G401 (cell line): Measurements from ENCODE around the gene SEMA6D. TPM values are rescaled to one million over a fixed set of nuclear protein-coding genes. Genes with fewer than 3 reads are reported as not detected.

ENCODE experiments used
- DNase-seq: peaks from one replicate; pipeline ENCODE4 v3.0.0-alpha.2; 2015; ENCODE audit warnings: low spot score
- in situ Hi-C: cut with HindIII; loops from 2 replicates; pipeline ENCODE4 v1.10.0; 2016; ENCODE audit warnings: low sequenced_read_pairs, mixed read lengths
- total RNA-seq: library from RNA; depleted of rRNA; stranded (reverse); fragments of >200 nt; shearing (Covaris generic); gene quantifications from 2 replicates; pipeline ENCODE4 v1.2.3, GENCODE V29; 2014

The SEMA6D gene
- total RNA-seq, 1 experiment from 2014 or later, result not detected

DNA sequence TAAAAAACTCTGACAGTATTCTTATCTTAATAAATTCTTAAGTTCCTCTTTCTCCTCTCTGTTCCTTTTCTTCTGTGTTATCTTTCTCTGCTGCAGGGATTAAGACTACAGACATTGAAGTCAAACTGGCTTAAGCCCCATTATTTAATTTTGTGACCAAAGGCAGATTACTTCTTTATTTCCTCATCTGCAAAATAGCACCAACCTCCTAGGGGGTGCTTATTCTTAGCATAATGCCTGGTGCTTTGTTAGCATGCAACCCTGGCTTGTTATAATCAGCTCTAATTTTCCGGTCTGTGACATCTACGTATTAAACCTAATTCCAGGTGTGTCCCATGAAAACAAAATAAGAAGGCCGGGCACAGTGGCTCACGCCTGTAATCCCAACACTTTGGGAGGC lies 23.8 kb downstream of the SEMA6D start:
- no peak for DNase-seq
- in situ Hi-C loops, result no loop called here

GRCh38 chr15:47741907-47742306 lies 24.6 kb downstream of the SEMA6D start:
- in situ Hi-C loops, result no loop called here
- no peak for DNase-seq

DNA sequence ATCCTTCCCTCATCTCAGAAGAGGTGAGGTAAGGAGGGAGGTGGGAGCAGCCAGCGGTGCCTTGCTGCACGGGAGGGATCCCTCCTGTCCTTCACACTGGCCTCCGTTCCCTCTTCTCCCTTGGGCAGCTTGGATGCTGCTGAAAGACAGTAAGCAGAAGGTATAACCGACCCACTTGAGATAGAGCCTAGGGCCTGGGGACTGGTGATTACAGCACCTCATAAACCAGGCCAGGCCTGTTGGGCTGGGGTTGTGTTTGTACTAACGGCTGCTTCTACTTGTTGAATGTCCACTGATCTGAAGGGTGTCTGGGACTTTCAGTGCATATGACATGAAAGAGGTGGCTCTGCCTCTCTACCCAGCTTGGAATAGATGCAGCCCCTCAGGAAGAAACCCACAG lies 25.0 kb downstream of the SEMA6D start:
- in situ Hi-C loops, result no loop called here
- no peak for DNase-seq

DNA sequence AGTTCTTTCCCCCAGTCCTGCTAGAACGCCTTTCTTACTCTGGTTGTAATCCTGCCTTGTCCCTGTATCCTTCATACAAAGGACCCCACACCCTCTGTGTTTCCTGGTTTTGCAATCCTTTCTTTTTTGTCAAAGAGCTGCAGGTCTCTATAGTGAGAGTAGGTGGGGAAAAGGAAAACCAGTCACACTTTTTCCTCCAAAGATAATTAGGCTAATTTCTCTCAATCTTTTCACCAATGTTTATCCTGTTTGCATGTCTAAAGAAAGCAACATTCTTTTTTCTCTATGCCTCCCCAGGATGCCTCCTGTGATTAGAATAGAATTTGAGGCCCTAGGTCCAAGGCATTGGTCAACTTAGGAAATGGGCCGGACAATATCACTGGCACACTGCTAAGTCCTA lies 25.4 kb downstream of the SEMA6D start:
- in situ Hi-C loops, result no loop called here

GRCh38 chr15:47743385-47743784 lies 26.1 kb downstream of the SEMA6D start:
- no peak for DNase-seq
- in situ Hi-C loops, result no loop called here

More for the DNA sequence above, 25.4 kb downstream of the SEMA6D start:
- DNase-seq, result no peak

GRCh38 chr15:47743886-47744285 lies 26.6 kb downstream of the SEMA6D start:
- in situ Hi-C loops, result no loop called here
- DNase-seq, result no peak

GRCh38 chr15:47744496-47744895 lies 27.2 kb downstream of the SEMA6D start:
- in situ Hi-C loops, result no loop called here
- DNase-seq, result no peak

DNA sequence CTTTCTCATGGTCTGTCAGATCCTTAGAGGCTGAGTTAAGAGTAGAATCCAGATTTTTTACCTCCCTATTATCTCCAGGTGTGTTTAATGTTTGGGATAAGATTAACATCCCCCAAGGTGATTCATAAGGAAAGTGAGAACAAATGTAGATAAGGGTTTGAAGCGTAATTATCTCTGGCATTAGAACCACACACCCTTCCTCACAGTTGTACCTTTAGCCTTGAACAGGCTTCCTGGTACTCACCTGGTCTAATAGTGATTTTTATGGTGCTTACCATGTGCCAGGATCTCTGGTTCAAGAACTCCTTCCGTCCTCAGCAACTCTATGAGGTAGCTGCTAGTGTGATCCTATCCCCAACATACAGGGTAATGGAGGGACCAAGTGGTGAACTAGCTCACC lies 27.7 kb downstream of the SEMA6D start:
- no peak for DNase-seq
- in situ Hi-C loops, result no loop called here

- in situ Hi-C loops, result no loop called here
- peak; percentile 56 for DNase-seq
Observed at GRCh38 chr15:47746516-47746915, 29.2 kb downstream of the SEMA6D start.

DNA sequence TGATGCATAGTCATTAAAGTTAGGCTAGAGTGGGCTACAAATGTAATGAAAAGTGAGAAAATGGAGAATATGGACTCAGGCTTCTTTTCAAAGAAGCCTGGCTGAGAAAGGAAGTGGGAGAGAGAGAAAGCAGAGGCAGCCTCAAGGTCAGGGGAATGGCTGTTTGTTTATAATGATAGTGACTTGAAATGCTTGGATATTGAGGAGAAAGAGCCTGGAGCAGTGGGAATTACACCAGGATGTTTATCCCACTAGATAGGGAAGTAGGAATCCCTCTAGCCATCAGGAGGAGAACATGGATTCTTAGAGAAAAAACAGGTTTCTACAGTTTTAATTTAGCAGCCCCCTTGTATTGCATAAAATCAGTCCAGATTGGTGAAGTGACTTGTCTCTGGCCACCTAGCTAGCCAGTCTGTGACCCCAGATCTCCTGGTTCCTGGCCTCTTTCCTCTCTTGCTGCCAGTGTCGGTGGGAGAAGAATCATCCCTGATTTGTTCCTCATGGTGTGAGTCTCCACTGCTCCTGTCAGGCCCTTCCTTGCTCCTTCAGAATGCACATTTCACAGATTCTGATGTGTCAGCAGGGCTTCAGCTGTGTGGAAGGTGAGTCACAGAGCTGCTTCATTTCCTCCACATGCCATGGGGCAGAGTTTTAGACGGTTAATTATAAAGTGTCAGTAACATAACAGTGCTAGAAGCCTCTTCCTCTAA lies 32.9 kb downstream of the SEMA6D start:
- DNase-seq, result no peak
- in situ Hi-C loops, result no loop called here

- in situ Hi-C loops, result no loop called here
- DNase-seq, result no peak
Observed at GRCh38 chr15:47750740-47751262, 33.5 kb downstream of the SEMA6D start.

DNA sequence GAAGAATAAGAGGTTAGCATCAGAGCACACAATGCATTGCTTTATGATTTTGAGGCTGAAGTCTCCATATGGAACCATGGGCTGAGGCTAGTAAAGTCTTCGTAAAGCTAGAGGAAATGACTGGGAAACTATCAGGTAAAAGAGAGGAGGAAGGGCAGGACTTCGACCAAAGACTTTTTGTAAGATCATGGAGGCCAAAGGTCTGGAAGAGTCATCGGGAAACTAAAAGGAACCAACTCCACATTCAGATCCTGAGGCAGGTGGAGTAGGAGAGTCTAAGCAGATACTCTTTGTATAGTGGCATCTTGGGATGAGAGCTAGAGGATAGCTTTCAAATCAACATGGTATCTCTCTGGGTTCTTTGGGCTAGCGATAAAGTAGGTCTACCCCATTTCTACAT lies 36.3 kb downstream of the SEMA6D start:
- no peak for DNase-seq
- in situ Hi-C loops, result no loop called here

DNA sequence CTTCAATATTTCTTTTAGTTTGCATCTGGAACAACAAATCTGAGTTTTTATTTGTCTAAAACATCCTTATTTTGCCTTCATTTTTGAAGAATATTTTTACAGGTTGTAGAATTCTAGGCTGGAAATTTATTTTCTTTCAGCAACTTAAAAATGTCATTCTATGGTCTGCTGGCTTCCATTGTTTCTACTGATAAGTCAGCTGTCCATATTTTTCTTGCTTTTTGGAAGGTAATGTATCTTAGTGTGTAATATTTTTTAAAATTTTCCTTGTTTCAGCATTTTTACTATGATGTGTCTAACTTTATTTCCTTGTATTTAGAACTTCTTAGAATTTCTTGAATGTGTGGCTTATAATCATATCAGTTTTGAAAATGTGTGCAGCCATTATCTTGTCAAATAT lies 37.0 kb downstream of the SEMA6D start:
- in situ Hi-C loops, result no loop called here
- no peak for DNase-seq

DNA sequence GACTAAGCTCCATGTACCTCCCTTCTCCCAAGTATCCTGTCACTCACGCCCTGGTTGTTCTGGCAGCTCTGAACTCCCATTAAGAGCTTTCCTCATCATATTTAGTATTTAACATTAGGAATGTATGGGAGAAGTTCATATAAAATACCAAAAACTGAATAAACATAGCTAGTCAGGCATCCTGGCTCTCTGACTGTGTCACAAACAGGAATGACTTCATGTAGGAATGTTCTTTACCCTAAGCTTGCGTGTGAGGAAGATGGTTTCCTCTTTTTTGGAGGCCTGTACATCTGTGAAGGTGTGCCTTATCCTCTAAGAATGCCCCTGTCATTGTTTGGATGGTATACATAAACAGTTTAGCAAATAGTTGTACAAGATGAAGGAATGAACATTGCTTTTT lies 38.6 kb downstream of the SEMA6D start:
- in situ Hi-C loops, result no loop called here
- DNase-seq, result no peak

DNA sequence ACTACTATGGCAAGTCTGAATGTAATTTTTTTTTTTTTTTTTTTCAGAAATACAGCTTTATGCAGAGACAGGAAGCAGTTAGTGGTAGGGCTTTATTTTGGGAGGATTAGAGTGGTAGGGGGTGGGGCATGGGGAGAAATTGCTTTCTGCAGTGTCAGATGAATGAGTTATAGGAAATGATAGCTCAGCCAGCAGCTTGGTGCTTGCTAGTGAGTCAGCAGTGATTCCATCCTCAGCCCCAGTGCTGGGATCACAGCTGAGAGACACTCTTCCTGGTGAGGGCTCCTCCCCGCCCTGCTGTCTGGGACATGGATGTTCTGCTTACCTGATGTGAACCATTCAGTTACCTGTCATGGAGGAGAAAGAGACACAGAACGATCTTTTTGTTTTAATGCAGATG lies 39.6 kb downstream of the SEMA6D start:
- no peak for DNase-seq
- in situ Hi-C loops, result no loop called here

GRCh38 chr15:47757331-47757730 lies 40.0 kb downstream of the SEMA6D start:
- DNase-seq, result no peak
- in situ Hi-C loops, result no loop called here

- in situ Hi-C loops, result no loop called here
- no peak for DNase-seq
Observed at GRCh38 chr15:47762621-47763020, 45.3 kb downstream of the SEMA6D start.

- in situ Hi-C loops, result no loop called here
- DNase-seq, result no peak
Observed at GRCh38 chr15:47764666-47765065, 47.4 kb downstream of the SEMA6D start.

DNA sequence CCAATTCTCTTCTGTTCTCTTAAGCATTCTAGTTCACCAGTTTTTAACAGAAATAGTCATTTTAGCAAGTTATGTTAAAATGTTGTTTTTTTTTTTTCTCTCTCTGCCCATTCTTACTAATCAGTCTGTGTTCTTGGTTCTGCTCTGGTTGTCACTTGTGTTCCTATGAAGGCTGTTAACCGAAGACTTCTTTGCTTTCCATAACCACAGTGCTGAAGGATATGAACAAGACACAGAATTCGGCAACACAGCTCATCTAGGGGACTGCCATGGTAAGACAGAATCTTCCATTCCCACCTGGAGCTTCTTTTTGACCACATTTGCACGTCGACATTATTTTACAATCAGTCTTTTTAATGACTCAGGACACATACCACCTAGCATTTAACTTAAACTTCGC lies 49.1 kb downstream of the SEMA6D start:
- in situ Hi-C loops, result no loop called here
- no peak for DNase-seq

GRCh38 chr15:47767035-47767434 lies 49.7 kb downstream of the SEMA6D start:
- in situ Hi-C loops, result no loop called here
- no peak for DNase-seq

DNA sequence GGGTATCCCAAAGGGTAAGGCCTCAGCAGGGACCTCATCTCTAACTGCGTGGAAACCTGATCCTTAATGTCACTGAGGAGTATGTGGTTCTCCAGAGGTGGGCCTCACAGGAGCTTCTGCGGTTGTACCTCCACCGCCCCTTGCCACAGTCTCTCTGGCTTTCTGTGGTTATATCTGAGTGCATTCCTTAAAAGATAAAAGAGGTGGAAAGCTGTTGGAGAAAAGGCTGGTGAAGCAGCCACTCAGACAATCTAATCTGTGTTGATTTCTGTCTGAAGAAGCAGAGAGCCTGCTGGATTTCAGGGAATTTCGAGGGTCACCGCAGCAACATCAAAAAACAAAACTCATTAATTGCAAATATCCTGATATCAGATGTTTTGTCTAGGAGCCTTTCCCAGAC lies 51.4 kb downstream of the SEMA6D start:
- in situ Hi-C loops, result no loop called here
- DNase-seq, result no peak
